HepG2 (cell line): ENCODE measurements around the gene TEX53. TPM values are rescaled to one million over a fixed set of nuclear protein-coding genes. Genes with fewer than 3 reads are reported as not detected.

Experiments used
- ATAC-seq: fragments of 200-7000 bp; cut with Tn5 transposase; 3 replicates; pipeline ENCODE4 v1.9.1; 2020; ENCODE audit warnings: mild to moderate bottlenecking, moderate library complexity
- BruUV-seq: library from RNA; stranded (reverse); fragments of 400-500 nt; replicated peaks from 2 replicates; lab custom pipeline; 2021; lab: Mats Ljungman, UMichigan
- CTCF ChIA-PET: fragments of 300-600 bp; formaldehyde crosslinking; extraction: SDS; loops from one replicate; lab custom pipeline; 2021; ENCODE audit warnings: low total read pairs, inconsistent platforms, low intra/inter-chr PET ratio; lab: Yijun Ruan, JAX
- POLR2A ChIA-PET: fragments of 350-600 bp; sonication (Branson Sonifier 250); formaldehyde crosslinking; loops from one replicate; lab custom pipeline; 2020; ENCODE audit warnings: antibody characterized with exemption, inconsistent platforms; lab: Yijun Ruan, JAX
- DNase-seq: peaks from one replicate; pipeline ENCODE4 v3.0.0-alpha.2; 2015; ENCODE audit warnings: low spot score
- FAIRE-seq: peaks from 3 replicates; lab custom pipeline; 2011; peaks lifted over from hg19 to GRCh38; lab: Jason Lieb, UNC
- H2AFZ ChIP-seq: one replicate; pipeline ENCODE4 v1.6.1; 2011; ENCODE audit warnings: low read length, inconsistent platforms
- H3K27ac ChIP-seq: fragments of 300-600 bp; 3 replicates; pipeline ENCODE4 v1.8.0; 2011; ENCODE audit warnings: mixed run types, mild to moderate bottlenecking, mixed read lengths, low read length, inconsistent platforms; ENCODE audit not compliant: insufficient read depth; ENCODE audit errors: extremely low read length
- H3K27me3 ChIP-seq, 2 experiments: fragments of 200-600 bp in 1 of 2; 2 replicates in 1 of 2; 3 replicates in 1 of 2; pipeline versions ENCODE4 v1.6.0 to v1.8.0; 2011; ENCODE audit warnings: low read length in 2 of 2, mild to moderate bottlenecking in 2 of 2, moderate library complexity in 2 of 2, inconsistent platforms in 1 of 2; ENCODE audit not compliant: insufficient read depth in 2 of 2, control insufficient read depth in 1 of 2
- H3K36me3 ChIP-seq, 2 experiments: fragments of 200-600 bp in 1 of 2; replicated peaks in 1 of 2; 2 replicates in 1 of 2; 3 replicates in 1 of 2; pipeline versions ENCODE4 v1.5.1 to v1.8.0; 2011; ENCODE audit warnings: low read length in 2 of 2, inconsistent platforms in 1 of 2; ENCODE audit not compliant: insufficient read depth in 2 of 2, control insufficient read depth in 1 of 2
- H3K4me1 ChIP-seq: 2 replicates; pipeline ENCODE4 v1.5.1; 2012; ENCODE audit warnings: low read length, inconsistent platforms; ENCODE audit not compliant: insufficient read depth
- H3K4me2 ChIP-seq: 2 replicates; pipeline ENCODE4 v1.6.0; 2011; ENCODE audit warnings: low read depth, low read length, inconsistent platforms
- H3K4me3 ChIP-seq, 3 experiments: fragments of 200-600 bp in 1 of 3; sonication (generic), shearing (Covaris generic) in 1 of 3; replicated peaks in 1 of 3; 2 replicates each; pipeline ENCODE4 v1.5.1; 2011 to 2016; ENCODE audit warnings: low read length in 3 of 3, inconsistent platforms in 2 of 3, low read depth in 2 of 3, mild to moderate bottlenecking in 2 of 3, control low read depth in 1 of 3, mixed read lengths in 1 of 3; ENCODE audit not compliant: insufficient read depth in 1 of 3
- H3K79me2 ChIP-seq: one replicate; pipeline ENCODE4 v1.6.1; 2011; ENCODE audit warnings: low read length, inconsistent platforms; ENCODE audit not compliant: insufficient read depth
- H3K9ac ChIP-seq: 2 replicates; pipeline ENCODE4 v1.6.0; 2011; ENCODE audit warnings: mild to moderate bottlenecking, low read depth, low read length, inconsistent platforms; ENCODE audit not compliant: insufficient read depth
- H3K9me3 ChIP-seq: 2 replicates; pipeline ENCODE4 v1.5.1; 2012; ENCODE audit warnings: mild to moderate bottlenecking, low read length
- H4K20me1 ChIP-seq: 2 replicates; pipeline ENCODE4 v1.6.0; 2011; ENCODE audit warnings: inconsistent platforms, mild to moderate bottlenecking, low read length, moderate library complexity; ENCODE audit not compliant: insufficient read depth
- FOSL1 ChIP-seq: sonication (generic); formaldehyde crosslinking; IDR thresholded peaks from 2 replicates; pipeline ENCODE4 v1.9.0; 2021; ENCODE audit warnings: missing genetic modification reagents, borderline replicate concordance
- GABPA ChIP-seq, 2 experiments: IDR thresholded peaks; 2 replicates each; pipeline ENCODE4 v1.6.1; 2011 to 2016; ENCODE audit warnings: low read depth in 2 of 2, low read length in 1 of 2, missing biosample characterization in 1 of 2, missing genetic modification characterization in 1 of 2
- GATAD1 ChIP-seq: IDR thresholded peaks from 2 replicates; pipeline ENCODE4 v1.6.1; 2016; ENCODE audit warnings: missing genetic modification reagents, missing compliant biosample characterization
- IRF2 ChIP-seq: IDR thresholded peaks from 2 replicates; pipeline ENCODE4 v1.6.1; 2018; ENCODE audit warnings: missing genetic modification reagents, missing compliant biosample characterization
- KDM6A ChIP-seq: IDR thresholded peaks from 2 replicates; pipeline ENCODE4 v1.6.1; 2016; ENCODE audit warnings: low read depth
- MXI1 ChIP-seq: IDR thresholded peaks from 3 replicates; pipeline ENCODE4 v1.6.1; 2012; ENCODE audit warnings: low read depth, low read length, inconsistent platforms, borderline replicate concordance
- PPARG ChIP-seq: conservative IDR thresholded peaks from 2 replicates; pipeline ENCODE4 v1.6.1; 2016; ENCODE audit warnings: missing biosample characterization, missing genetic modification reagents
- SNAPC2 ChIP-seq: sonication (generic); formaldehyde crosslinking; IDR thresholded peaks from 2 replicates; pipeline ENCODE4 v1.8.1; 2022; ENCODE audit warnings: mild to moderate bottlenecking, missing genetic modification reagents
- THAP11 ChIP-seq: IDR thresholded peaks from 2 replicates; pipeline ENCODE4 v1.6.1; 2016; ENCODE audit warnings: missing biosample characterization, missing genetic modification reagents
- ZNF232 ChIP-seq: sonication (generic); formaldehyde crosslinking; IDR thresholded peaks from 2 replicates; pipeline ENCODE4 v1.4.0; 2020; ENCODE audit warnings: missing genetic modification reagents, borderline replicate concordance
- ZNF274 ChIP-seq: sonication (generic); formaldehyde crosslinking; IDR thresholded peaks from 2 replicates; pipeline ENCODE4 v1.5.1; 2020; ENCODE audit warnings: mild to moderate bottlenecking, missing genetic modification reagents
- ZNF350 ChIP-seq: sonication (generic); formaldehyde crosslinking; IDR thresholded peaks from 2 replicates; pipeline ENCODE4 v1.4.0; 2020; ENCODE audit warnings: mild to moderate bottlenecking, low read depth, missing genetic modification reagents, borderline replicate concordance
- ZNF383 ChIP-seq: sonication (generic); formaldehyde crosslinking; IDR thresholded peaks from 2 replicates; pipeline ENCODE4 v1.4.0; 2020; ENCODE audit warnings: missing genetic modification reagents, mild to moderate bottlenecking, borderline replicate concordance
- ZNF512B ChIP-seq: sonication (generic); formaldehyde crosslinking; IDR thresholded peaks from 2 replicates; pipeline ENCODE4 v1.5.1; 2020; ENCODE audit warnings: missing genetic modification reagents, mild to moderate bottlenecking, borderline replicate concordance
- ZNF674 ChIP-seq: sonication (generic); formaldehyde crosslinking; IDR thresholded peaks from 2 replicates; pipeline ENCODE4 v1.5.0; 2020; ENCODE audit warnings: low read depth, mild to moderate bottlenecking, missing genetic modification reagents
- ZNF746 ChIP-seq: sonication (generic); formaldehyde crosslinking; IDR thresholded peaks from 2 replicates; pipeline ENCODE4 v1.8.0; 2022; ENCODE audit warnings: mild to moderate bottlenecking, missing genetic modification reagents
- ZNF747 ChIP-seq: sonication (generic); formaldehyde crosslinking; IDR thresholded peaks from 2 replicates; pipeline ENCODE4 v1.8.1; 2023; ENCODE audit warnings: missing genetic modification reagents, mild to moderate bottlenecking, borderline replicate concordance
- ZNF768 ChIP-seq: sonication (generic); formaldehyde crosslinking; IDR thresholded peaks from 2 replicates; pipeline ENCODE4 v1.4.0; 2020; ENCODE audit warnings: missing genetic modification reagents
- ZNF839 ChIP-seq: sonication (generic); formaldehyde crosslinking; IDR thresholded peaks from 2 replicates; pipeline ENCODE4 v1.4.0; 2020; ENCODE audit warnings: missing genetic modification reagents, mild to moderate bottlenecking, borderline replicate concordance
- WGBS: methylation state at CpG from one replicate; pipeline ENCODE4 v1.1.6; 2017; ENCODE audit warnings: low lambda C conversion rate; 5-methylcytosine and 5-hydroxymethylcytosine counted together
- in situ Hi-C: cut with HindIII; loops from 2 replicates; pipeline ENCODE4 v1.10.0; 2017; ENCODE audit warnings: low pct_unique_long_range_greater_than_20kb; ENCODE audit not compliant: extremely low pct_ligation_motif_present
- intact Hi-C: fragments of 100-400 bp; cut with micrococcal nuclease; formaldehyde crosslinking; loops from one replicate; pipeline ENCODE4 v1.10.0; 2022; ENCODE audit not compliant: unreplicated experiment
- polyA plus RNA-seq, 8 experiments: library from polyadenylated mRNA; depleted of rRNA in 3 of 8; stranded (reverse) in 7 of 8; unstranded in 1 of 8; fragments of >200 nt; fragmentation: Illumina TruSeq in 4 of 8; extraction: Trizol in 4 of 8; gene quantifications; 2 replicates each; pipeline versions ENCODE4 v1.2.1 to v1.2.3, GENCODE V29; 2011 to 2016; ENCODE audit warnings: low read depth in 4 of 8, missing spikeins in 1 of 8, mixed read lengths in 1 of 8; ENCODE audit not compliant: insufficient read depth in 1 of 8
- total RNA-seq, 5 experiments: library from RNA; depleted of rRNA; stranded (reverse); fragments of >200 nt; fragmentation: Illumina TruSeq; extraction: Trizol; gene quantifications; 2 replicates each; pipeline ENCODE4 v1.2.3, GENCODE V29; 2016; ENCODE audit warnings: low read depth in 1 of 5

The TEX53 gene
- total and polyA plus RNA-seq, 2 of the 13 experiments (the other 11 are each of a cell fraction or from before 2014, with no cell fraction given), result not detected

- TF ChIP-seq ZNF768, result peak; percentile 82
These were observed 31.1 kb downstream of the TEX53 start (continued) for GRCh38 chr9:114626415-114627020.

DNA sequence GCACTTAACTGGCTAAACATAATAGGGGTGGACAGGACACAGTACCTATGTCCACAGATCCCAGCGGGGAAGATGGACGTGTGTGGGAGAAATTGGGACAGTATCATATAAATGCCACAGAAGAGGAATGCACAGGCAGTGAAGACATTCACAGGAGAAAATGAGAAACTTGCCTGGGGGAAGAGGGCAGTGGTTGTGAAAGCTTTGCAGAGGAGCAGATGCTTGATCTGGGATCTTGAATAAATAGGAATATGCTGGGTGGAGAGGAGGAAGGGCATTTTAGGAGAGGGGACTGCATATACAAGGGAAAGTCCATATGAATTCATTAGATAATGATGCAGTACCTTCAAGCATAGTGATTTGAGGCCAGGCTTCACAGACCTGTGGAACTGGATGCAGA lies 32.9 kb downstream of the TEX53 start:
- CTCF ChIA-PET, result no interaction called here
- no peaks in the 10 kb centered on the region for H3K79me2 ChIP-seq
- no peak overlapping the region for H3K4me3 ChIP-seq
- TF ChIP-seq ZNF232 (no peak), SNAPC2 (CRISPR knock-in tag) (no peak), GATAD1 (no peak), PPARG (CRISPR knock-in tag) (no peak), MXI1 (no peak), ZNF674 (no peak), ZNF383 (CRISPR knock-in tag) (no peak), ZNF747 (CRISPR knock-in tag) (no peak), IRF2 (no peak), ZNF746 (CRISPR knock-in tag) (no peak), GABPA (IDR thresholded peaks at IDR 0.05; ENCODE audit: low read depth, low read length) (no peak), GABPA (CRISPR knock-in tag; IDR thresholded peaks at IDR 0.05; ENCODE audit: low read depth) (no peak), ZNF839 (no peak), KDM6A (CRISPR knock-in tag) (no peak), ZNF274 (no peak), THAP11 (CRISPR knock-in tag) (no peak), ZNF350 (no peak), FOSL1 (CRISPR knock-in tag) (no peak), ZNF512B (no peak)
- H4K20me1 ChIP-seq, result no peaks in the 10 kb centered on the region
- no peaks in the 10 kb centered on the region for H3K9me3 ChIP-seq
- no peak for DNase-seq
- in situ Hi-C loops (no loop called here), intact Hi-C loops (no loop called here)
- H3K27ac ChIP-seq, result no peak overlapping the region
- POLR2A ChIA-PET, result no interaction called here
- no peak overlapping the region for H3K4me2 ChIP-seq
- peaks cover 2 to 27% of the 10 kb centered on the region in 2 experiments; a peak in 3 of 5 replicates for H3K36me3 ChIP-seq
- FAIRE-seq, result no peak
- peaks cover 15% of the 10 kb centered on the region for H3K4me1 ChIP-seq
- H2AFZ ChIP-seq, result no peak overlapping the region
- WGBS, result 97% methylated on average over 2 of the region's 2 CpGs
- BruUV-seq, result no TSS peak
- H3K9ac ChIP-seq, result no peak overlapping the region
- no peaks in the 10 kb centered on the region for H3K27me3 ChIP-seq
- no peak for ATAC-seq
